Erythroblast (primary cell): ENCODE results near the gene ADGRF1.

Experiments
- GATA1 ChIP-seq: IDR thresholded peaks from 2 replicates; pipeline ENCODE4 v1.6.1; 2011; ENCODE audit warnings: low read depth, mild to moderate bottlenecking, control low read depth, low read length, moderate library complexity
- POLR2A ChIP-seq: IDR thresholded peaks from 2 replicates; pipeline ENCODE4 v1.6.1; 2011; ENCODE audit warnings: mild to moderate bottlenecking, low read length

- TF ChIP-seq POLR2A (no peak), GATA1 (no peak)
These were observed 1.2 kb upstream of the ADGRF1 start for GRCh38 chr6:47043286-47043685.
